ENCODE measurements around the gene BIK.

The BIK gene

GRCh38 chr22:43129426-43130425 is 19.2 kb downstream of the BIK start:
- no peak for TF ChIP-seq CTCF (IDR thresholded peaks at IDR 0.05; ENCODE audit: extremely low read depth, missing control alignments)
- DNase-seq (ENCODE audit: low spot score) = no peak

- no peak for TF ChIP-seq CTCF (IDR thresholded peaks at IDR 0.05; ENCODE audit: extremely low read depth, missing control alignments)
Measured at GRCh38 chr22:43131773-43132501, 21.4 kb downstream of the BIK start.

GRCh38 chr22:43133401-43133800 is 22.9 kb downstream of the BIK start:
- no peak for TF ChIP-seq CTCF (IDR thresholded peaks at IDR 0.05; ENCODE audit: extremely low read depth, missing control alignments)

More at GRCh38 chr22:43131773-43132501, 21.4 kb downstream of the BIK start:
- DNase-seq (ENCODE audit: low spot score) = no peak

GRCh38 chr22:43134553-43134952 is 24.0 kb downstream of the BIK start:
- no peak for TF ChIP-seq CTCF (IDR thresholded peaks at IDR 0.05; ENCODE audit: extremely low read depth, missing control alignments)
- no peak for DNase-seq (ENCODE audit: low spot score)

More at GRCh38 chr22:43133401-43133800, 22.9 kb downstream of the BIK start:
- no peak for DNase-seq (ENCODE audit: low spot score)

GRCh38 chr22:43135565-43135964 is 25.0 kb downstream of the BIK start:
- no peak for TF ChIP-seq CTCF (IDR thresholded peaks at IDR 0.05; ENCODE audit: extremely low read depth, missing control alignments)
- DNase-seq (ENCODE audit: low spot score) = no peak

- peak; percentile 82 for DNase-seq (ENCODE audit: low spot score)
- TF ChIP-seq CTCF (IDR thresholded peaks at IDR 0.05; ENCODE audit: extremely low read depth, missing control alignments) = peak; percentile 69
Measured at GRCh38 chr22:43136255-43136654, 25.7 kb downstream of the BIK start.

GRCh38 chr22:43136801-43137200 is 26.3 kb downstream of the BIK start:
- TF ChIP-seq CTCF (IDR thresholded peaks at IDR 0.05; ENCODE audit: extremely low read depth, missing control alignments) = no peak
- DNase-seq (ENCODE audit: low spot score) = no peak
